Neural cell (in vitro differentiated cells): ENCODE results near the gene PITPNB.

Experiments
- EZH2 ChIP-seq: fragments of 200-600, 300-800 bp; shearing (Covaris generic), sonication (generic); IDR thresholded peaks from 2 replicates; pipeline ENCODE4 v1.6.1; 2014; ENCODE audit warnings: antibody characterized with exemption, low read length, borderline replicate concordance, mild to moderate bottlenecking; ENCODE audit not compliant: insufficient read depth, poor library complexity, severe bottlenecking
- MXI1 ChIP-seq: fragments of 450-650 bp; conservative IDR thresholded peaks from 2 replicates; pipeline ENCODE4 v1.6.1; 2014; ENCODE audit warnings: antibody characterized with exemption, mild to moderate bottlenecking; ENCODE audit not compliant: poor library complexity, severe bottlenecking
- POLR2AphosphoS5 ChIP-seq: IDR thresholded peaks from 2 replicates; pipeline ENCODE4 v1.6.1; 2012
- RAD21 ChIP-seq: fragments of 450-650 bp; conservative IDR thresholded peaks from 2 replicates; pipeline ENCODE4 v1.6.1; 2014; ENCODE audit warnings: antibody characterized with exemption, mild to moderate bottlenecking, moderate library complexity
- SMC3 ChIP-seq: fragments of 450-650 bp; conservative IDR thresholded peaks from 2 replicates; pipeline ENCODE4 v1.6.1; 2014; ENCODE audit warnings: antibody characterized with exemption, mild to moderate bottlenecking, moderate library complexity; ENCODE audit not compliant: poor library complexity
- TAF1 ChIP-seq: IDR thresholded peaks from 2 replicates; pipeline ENCODE4 v1.6.1; 2012; ENCODE audit warnings: low read depth
- TF ChIP-seq, protein P1 (sequence below): fragments of 450-650 bp; IDR thresholded peaks from 2 replicates; pipeline ENCODE4 v1.5.1; 2014; ENCODE audit warnings: antibody characterized with exemption, mild to moderate bottlenecking, moderate library complexity; ENCODE audit not compliant: poor library complexity, severe bottlenecking
- TF ChIP-seq, protein P2 (sequence below): IDR thresholded peaks from 2 replicates; pipeline ENCODE4 v1.6.1; 2012; ENCODE audit warnings: borderline replicate concordance

DNA sequence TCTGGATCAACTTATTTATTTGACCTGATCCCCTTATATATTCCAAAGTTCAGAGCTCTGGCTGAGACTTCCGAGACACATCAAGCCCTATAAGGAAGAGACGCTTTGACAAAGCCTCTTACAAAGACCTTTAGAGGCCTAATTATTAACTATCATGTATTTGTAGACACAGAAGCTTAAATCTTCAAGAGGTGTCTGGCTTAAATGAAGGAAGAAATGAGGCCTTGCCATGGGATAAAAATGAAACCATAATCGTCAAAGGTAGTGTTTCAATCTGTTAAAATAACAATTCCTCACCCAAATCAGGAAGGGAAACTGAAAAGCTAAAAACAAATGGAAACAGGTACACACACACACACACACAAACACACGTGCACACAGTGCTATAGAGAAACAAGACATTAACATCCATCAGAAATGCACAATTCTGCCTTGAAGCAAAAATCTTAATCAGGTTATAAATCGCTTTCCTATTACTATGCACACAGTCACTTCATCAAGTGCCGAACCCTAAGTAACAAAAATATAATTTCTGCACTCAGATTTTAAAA, 50.2 kb downstream of the PITPNB start:
- TF ChIP-seq, protein P1, sequence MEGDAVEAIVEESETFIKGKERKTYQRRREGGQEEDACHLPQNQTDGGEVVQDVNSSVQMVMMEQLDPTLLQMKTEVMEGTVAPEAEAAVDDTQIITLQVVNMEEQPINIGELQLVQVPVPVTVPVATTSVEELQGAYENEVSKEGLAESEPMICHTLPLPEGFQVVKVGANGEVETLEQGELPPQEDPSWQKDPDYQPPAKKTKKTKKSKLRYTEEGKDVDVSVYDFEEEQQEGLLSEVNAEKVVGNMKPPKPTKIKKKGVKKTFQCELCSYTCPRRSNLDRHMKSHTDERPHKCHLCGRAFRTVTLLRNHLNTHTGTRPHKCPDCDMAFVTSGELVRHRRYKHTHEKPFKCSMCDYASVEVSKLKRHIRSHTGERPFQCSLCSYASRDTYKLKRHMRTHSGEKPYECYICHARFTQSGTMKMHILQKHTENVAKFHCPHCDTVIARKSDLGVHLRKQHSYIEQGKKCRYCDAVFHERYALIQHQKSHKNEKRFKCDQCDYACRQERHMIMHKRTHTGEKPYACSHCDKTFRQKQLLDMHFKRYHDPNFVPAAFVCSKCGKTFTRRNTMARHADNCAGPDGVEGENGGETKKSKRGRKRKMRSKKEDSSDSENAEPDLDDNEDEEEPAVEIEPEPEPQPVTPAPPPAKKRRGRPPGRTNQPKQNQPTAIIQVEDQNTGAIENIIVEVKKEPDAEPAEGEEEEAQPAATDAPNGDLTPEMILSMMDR = no peak
- no peak for TF ChIP-seq RAD21
- no peak for TF ChIP-seq MXI1
- TF ChIP-seq POLR2AphosphoS5 = no peak
- TF ChIP-seq, protein P2, sequence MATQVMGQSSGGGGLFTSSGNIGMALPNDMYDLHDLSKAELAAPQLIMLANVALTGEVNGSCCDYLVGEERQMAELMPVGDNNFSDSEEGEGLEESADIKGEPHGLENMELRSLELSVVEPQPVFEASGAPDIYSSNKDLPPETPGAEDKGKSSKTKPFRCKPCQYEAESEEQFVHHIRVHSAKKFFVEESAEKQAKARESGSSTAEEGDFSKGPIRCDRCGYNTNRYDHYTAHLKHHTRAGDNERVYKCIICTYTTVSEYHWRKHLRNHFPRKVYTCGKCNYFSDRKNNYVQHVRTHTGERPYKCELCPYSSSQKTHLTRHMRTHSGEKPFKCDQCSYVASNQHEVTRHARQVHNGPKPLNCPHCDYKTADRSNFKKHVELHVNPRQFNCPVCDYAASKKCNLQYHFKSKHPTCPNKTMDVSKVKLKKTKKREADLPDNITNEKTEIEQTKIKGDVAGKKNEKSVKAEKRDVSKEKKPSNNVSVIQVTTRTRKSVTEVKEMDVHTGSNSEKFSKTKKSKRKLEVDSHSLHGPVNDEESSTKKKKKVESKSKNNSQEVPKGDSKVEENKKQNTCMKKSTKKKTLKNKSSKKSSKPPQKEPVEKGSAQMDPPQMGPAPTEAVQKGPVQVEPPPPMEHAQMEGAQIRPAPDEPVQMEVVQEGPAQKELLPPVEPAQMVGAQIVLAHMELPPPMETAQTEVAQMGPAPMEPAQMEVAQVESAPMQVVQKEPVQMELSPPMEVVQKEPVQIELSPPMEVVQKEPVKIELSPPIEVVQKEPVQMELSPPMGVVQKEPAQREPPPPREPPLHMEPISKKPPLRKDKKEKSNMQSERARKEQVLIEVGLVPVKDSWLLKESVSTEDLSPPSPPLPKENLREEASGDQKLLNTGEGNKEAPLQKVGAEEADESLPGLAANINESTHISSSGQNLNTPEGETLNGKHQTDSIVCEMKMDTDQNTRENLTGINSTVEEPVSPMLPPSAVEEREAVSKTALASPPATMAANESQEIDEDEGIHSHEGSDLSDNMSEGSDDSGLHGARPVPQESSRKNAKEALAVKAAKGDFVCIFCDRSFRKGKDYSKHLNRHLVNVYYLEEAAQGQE = no peak
- TF ChIP-seq EZH2 = no peak
- no peak for TF ChIP-seq SMC3
- no peak for TF ChIP-seq TAF1
